HG03521 (cell line): ENCODE measurements around the gene PDLIM4.

Source experiments
- ATAC-seq: cut with Tn5 transposase; IDR thresholded peaks from one replicate; pipeline ENCODE4 v1.9.1; 2021; ENCODE audit warnings: mild to moderate bottlenecking, moderate library complexity; ENCODE audit not compliant: unreplicated experiment

The PDLIM4 gene

GRCh38 chr5:132301344-132302271, 44.1 kb downstream of the PDLIM4 start:
- no peak for ATAC-seq

DNA sequence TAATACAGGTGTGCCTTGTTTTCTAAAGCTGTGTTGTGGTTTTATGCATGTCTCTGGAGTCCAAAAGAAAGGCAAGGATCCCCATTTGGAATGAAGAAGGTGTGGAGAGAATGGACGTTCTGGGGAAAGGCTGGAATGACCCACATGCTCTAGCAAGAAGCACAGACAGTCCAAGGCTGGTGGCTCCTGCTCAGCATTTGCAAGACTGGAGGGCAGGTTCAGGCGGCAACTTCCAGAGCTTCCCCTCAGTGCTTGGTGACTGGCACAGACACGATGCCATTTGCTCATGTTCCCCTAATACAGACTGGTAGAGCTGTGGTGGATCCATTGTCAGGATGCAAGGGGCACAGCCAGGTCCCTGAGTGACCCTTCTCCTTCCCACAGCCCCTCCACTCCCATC, 44.9 kb downstream of the PDLIM4 start:
- ATAC-seq: no peak

- ATAC-seq: no peak
These were observed 46.1 kb downstream of the PDLIM4 start for GRCh38 chr5:132303589-132303988.

DNA sequence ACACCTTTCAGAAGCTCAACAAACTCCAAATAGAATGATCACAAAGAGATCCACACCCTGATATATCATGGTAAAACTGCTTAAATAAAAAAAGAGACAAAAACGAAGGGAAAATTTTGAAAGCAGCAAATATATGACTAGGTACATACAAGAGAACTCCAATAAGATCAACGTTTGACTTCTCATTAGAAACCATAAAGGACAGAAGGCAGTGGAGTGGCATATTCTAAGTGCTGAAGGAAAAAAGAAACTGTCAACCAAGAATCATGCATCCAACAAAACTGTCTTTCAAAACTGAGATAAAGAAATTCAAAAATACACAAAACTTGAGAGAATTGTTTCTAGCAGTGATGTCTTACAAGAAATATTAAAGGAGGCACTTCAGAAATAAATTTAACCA, 47.9 kb downstream of the PDLIM4 start:
- ATAC-seq: no peak

- ATAC-seq: no peak
These were observed 51.2 kb downstream of the PDLIM4 start for GRCh38 chr5:132308701-132309100.

- ATAC-seq: no peak
These were observed 52.2 kb downstream of the PDLIM4 start for GRCh38 chr5:132309679-132310078.

GRCh38 chr5:132310141-132310834, 52.8 kb downstream of the PDLIM4 start:
- ATAC-seq: no peak

DNA sequence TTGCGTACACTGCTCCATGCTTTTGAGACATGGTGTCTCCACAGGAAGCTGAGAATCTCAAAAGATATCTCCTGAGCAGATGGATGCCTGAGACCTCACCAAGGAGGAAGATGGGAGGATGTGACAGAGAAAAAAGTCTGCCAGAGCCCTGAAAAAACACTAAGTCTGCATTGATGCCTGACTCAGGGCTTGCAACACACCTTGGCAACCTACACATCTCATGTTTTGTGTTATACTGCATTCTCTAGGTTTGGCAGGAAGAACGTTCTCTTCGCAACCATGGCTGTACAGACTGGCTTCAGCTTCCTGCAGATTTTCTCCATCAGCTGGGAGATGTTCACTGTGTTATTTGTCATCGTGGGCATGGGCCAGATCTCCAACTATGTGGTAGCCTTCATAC, 55.9 kb downstream of the PDLIM4 start:
- no peak for ATAC-seq

DNA sequence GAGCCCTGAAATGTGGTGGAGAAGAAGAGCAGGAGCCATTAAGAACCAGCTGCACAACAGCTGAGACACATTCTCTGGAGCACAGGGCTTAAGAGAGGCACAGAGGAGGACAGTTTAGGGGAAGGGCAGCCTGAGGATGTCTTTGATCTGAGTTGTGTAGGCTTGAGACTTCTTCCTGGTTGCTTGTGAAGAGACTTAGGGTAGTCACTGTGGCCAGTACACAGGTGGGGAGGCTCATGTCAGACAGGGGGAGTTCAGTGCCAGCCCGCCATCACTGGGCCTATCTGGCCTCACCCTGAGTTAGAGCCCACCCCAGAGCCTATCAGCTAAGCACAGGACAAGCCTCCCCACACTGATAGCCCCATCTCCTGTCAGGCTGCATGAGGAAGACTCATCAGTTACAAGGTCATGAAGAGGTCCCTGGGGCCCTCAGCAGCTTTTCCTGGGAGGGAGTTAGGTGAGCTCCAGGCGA, 56.5 kb downstream of the PDLIM4 start:
- ATAC-seq: no peak

GRCh38 chr5:132315529-132316067, 58.1 kb downstream of the PDLIM4 start:
- no peak for ATAC-seq

DNA sequence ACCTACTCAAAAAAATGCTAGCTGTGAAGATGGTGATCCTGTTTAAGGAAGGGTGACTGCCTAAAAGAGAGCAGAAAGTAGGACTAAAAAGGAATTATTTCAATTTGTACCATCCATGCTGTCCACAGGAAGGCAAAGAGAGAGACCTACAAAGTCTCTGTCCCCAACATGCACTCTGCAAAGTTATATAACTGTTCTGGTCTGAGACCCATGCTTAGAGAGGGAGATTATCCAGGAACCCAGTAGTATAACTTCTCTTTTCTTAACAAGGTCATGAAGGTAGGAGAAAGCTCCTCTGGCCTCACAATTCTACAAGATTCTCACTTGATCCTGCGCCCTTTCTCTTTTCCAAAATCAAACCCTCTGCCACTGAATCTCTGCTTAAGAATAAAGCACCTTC, 62.5 kb downstream of the PDLIM4 start:
- no peak for ATAC-seq

DNA sequence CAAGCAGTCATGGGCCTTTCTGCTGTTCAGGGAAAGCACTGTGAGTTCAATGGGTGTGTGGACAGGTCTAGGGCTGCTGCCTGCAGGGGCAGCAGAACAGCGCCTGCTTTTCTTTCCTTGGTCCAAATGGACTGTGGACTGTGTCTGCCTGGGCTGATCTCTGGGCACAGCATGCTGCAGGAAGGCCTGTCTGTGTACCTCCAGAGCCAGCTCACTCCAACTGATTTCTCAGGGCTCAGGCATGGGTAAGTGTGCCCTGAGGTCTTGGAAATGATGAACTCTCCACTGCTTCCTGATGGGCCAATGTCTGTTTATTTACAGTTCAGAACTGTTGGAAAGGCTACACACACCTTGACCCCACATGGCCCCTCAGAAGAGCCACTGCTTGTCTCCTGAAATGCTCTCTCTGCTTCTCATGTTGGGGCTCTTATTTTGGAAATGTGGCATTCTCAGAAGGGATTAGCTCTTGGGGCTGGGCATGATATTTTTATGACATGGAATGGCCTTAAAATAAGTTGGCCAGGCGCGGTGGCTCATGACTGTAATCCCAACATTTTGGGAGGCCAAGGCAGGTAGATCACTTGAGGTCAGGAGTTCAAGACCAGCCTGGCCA, 63.7 kb downstream of the PDLIM4 start:
- no peak for ATAC-seq

GRCh38 chr5:132322266-132322665, 64.8 kb downstream of the PDLIM4 start:
- ATAC-seq: no peak
